ENCODE data around the gene PRPF19.

DNA sequence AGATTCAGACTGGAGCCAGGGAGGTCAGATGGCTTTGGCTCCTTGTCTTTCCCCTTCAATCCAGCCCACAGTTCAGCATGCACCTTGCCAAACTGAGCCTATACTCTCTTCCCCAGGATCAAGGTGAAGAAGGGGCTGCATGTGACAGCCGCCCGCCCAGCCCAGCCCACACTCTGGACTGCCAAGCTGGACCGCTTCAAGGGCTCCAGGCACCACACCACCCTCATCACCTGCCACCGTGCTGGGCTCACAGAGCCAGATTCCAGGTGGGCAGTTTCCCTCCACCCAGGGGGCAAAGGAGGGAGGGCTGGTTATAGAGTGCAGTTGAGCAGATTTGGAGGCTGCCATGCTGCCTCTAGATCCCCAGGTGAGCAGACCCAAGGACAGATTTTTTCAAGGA lies 24.0 kb upstream of the PRPF19 start:
- no peak for TF ChIP-seq POLR2AphosphoS5 (IDR thresholded peaks at IDR 0.05; ENCODE audit: low read depth, low read length)
- TF ChIP-seq RXRA (IDR thresholded peaks at IDR 0.05; ENCODE audit: borderline replicate concordance, low read depth): no peak
- TF ChIP-seq CTCF (IDR thresholded peaks at IDR 0.05): no peak
